ENCODE results near the gene ASIC5. TPM values are rescaled to one million over a fixed set of nuclear protein-coding genes. Genes with fewer than 3 reads are reported as not detected.

The ASIC5 gene
- total and polyA plus RNA-seq, 7 donors = not detected

- Histone ChIP-seq H3K27ac (no peak overlapping the region), H3K9me3 (no peaks in the 10 kb centered on the region), H3K4me1 (no peaks in the 10 kb centered on the region), H3K36me3 (ENCODE audit: insufficient read depth in 1 of 2, low read depth in 1 of 2) (no peaks in the 10 kb centered on the region), H3K27me3 (ENCODE audit: insufficient read depth in 3 of 3, low read length in 2 of 3) (no peaks in the 10 kb centered on the region), H3K4me3 (no peak overlapping the region)
- no peak for TF ChIP-seq CTCF (IDR thresholded peaks at IDR 0.05)
- WGBS, 3 donors = 72 to 85% (median 72%) methylated on average over 1 of the region's 1 CpG
- intact Hi-C loops (cut with DNase I) = no loop called here
- no peak for ATAC-seq
- DNase-seq = no peak
These were observed 85.3 kb downstream of the ASIC5 start for GRCh38 chr4:155780775-155781174.

Other genes with a start within 250 kb of the ASIC5 start
- 10 to 100 TPM in 1 of 4 donors, 1 to 10 TPM in 3; 6.8 to 16.4 (median 8.0) TPM for gene GUCY1A1, start 199.4 kb downstream of the ASIC5 start, total RNA-seq
- 1 to 10 TPM; 1.5 to 4.7 (median 2.3) TPM for gene GUCY1A1, start 199.4 kb downstream of the ASIC5 start, polyA plus RNA-seq
- gene GUCY1B1, start 107.3 kb downstream of the ASIC5 start, total RNA-seq = 1 to 10 TPM; 3.6 to 7.7 (median 4.4) TPM
- 1 to 10 TPM; 2.7 to 3.8 (median 3.6) TPM for gene GUCY1B1, start 107.3 kb downstream of the ASIC5 start, polyA plus RNA-seq
- under 1 TPM in 1 of 4 donors, not detected in 3; 0.21 TPM for gene TDO2, start 37.4 kb upstream of the ASIC5 start, total RNA-seq
- under 1 TPM in 2 of 3 donors, not detected in 1; 0.04 to 0.35 TPM for gene TDO2, start 37.4 kb upstream of the ASIC5 start, polyA plus RNA-seq
- gene CTSO, start 87.6 kb upstream of the ASIC5 start, total RNA-seq = 1 to 10 TPM; 2.9 to 4.2 (median 3.5) TPM
- 1 to 10 TPM; 2.0 to 3.3 (median 2.5) TPM for gene CTSO, start 87.6 kb upstream of the ASIC5 start, polyA plus RNA-seq

All from psoas muscle (tissue), 8 donors.